H1 (cell line): ENCODE results near the gene DNAH8. TPM values are rescaled to one million over a fixed set of nuclear protein-coding genes. Genes with fewer than 3 reads are reported as not detected.

Experiments
- CTCF ChIA-PET: fragments of 300-600 bp; sonication (Branson Sonifier 250); formaldehyde crosslinking; loops from one replicate; lab custom pipeline; 2021; ENCODE audit not compliant: partially characterized antibody; lab: Charles Lee
- POLR2A ChIA-PET: fragments of 300-600 bp; sonication (Branson Sonifier 250); formaldehyde crosslinking; loops from one replicate; lab custom pipeline; 2021; ENCODE audit warnings: inconsistent platforms; ENCODE audit not compliant: partially characterized antibody; lab: Charles Lee
- DNase-seq, 2 experiments: peaks; one replicate each; pipeline versions ENCODE4 v3.0.0 to v3.0.0-alpha.2; 2010 to 2022; ENCODE audit warnings: low spot score in 2 of 2, low read depth in 1 of 2, mixed read lengths in 1 of 2
- FAIRE-seq: peaks from 2 replicates; lab custom pipeline; 2011; peaks lifted over from hg19 to GRCh38; lab: Jason Lieb, UNC
- H2AFZ ChIP-seq: 2 replicates; pipeline ENCODE4 v1.8.1; 2012; ENCODE audit warnings: low read length, inconsistent platforms
- H2AK5ac ChIP-seq: 2 replicates; pipeline ENCODE4 v1.6.1; 2013; ENCODE audit warnings: low read depth, low read length
- H2BK120ac ChIP-seq: replicated peaks from 2 replicates; pipeline ENCODE3; 2013; ENCODE audit warnings: low read depth, low read length, inconsistent platforms
- H2BK12ac ChIP-seq: 2 replicates; pipeline ENCODE4 v1.6.1; 2013; ENCODE audit warnings: low read depth, low read length
- H2BK15ac ChIP-seq: 2 replicates; pipeline ENCODE4 v1.6.1; 2013; ENCODE audit warnings: low read length
- H2BK20ac ChIP-seq: 2 replicates; pipeline ENCODE4 v1.6.1; 2013; ENCODE audit warnings: low read length
- H2BK5ac ChIP-seq: 2 replicates; pipeline ENCODE4 v1.6.1; 2013; ENCODE audit warnings: low read depth, low read length
- H3K14ac ChIP-seq: 2 replicates; pipeline ENCODE4 v1.6.1; 2013; ENCODE audit warnings: inconsistent platforms; ENCODE audit not compliant: insufficient read length
- H3K18ac ChIP-seq: 2 replicates; pipeline ENCODE4 v1.6.1; 2013; ENCODE audit warnings: low read length; ENCODE audit errors: extremely low read depth
- H3K23ac ChIP-seq: 2 replicates; pipeline ENCODE4 v1.6.1; 2013; ENCODE audit warnings: inconsistent platforms; ENCODE audit not compliant: insufficient read length
- H3K23me2 ChIP-seq: 2 replicates; pipeline ENCODE4 v1.6.1; 2013; ENCODE audit warnings: low read depth, low read length
- H3K27ac ChIP-seq: 2 replicates; pipeline ENCODE4 v1.6.1; 2011; ENCODE audit warnings: low read depth, low read length, inconsistent platforms
- H3K27me3 ChIP-seq, 4 experiments: replicated peaks in 1 of 4; 1 replicate in 1 of 4; 2 replicates in 3 of 4; pipeline versions ENCODE4 v1.6.1 to v1.8.1; 2011 to 2013; ENCODE audit warnings: low read length in 3 of 4, mild to moderate bottlenecking in 3 of 4, inconsistent platforms in 2 of 4, mixed read lengths in 2 of 4, moderate library complexity in 1 of 4; ENCODE audit not compliant: control insufficient read depth in 3 of 4, insufficient read depth in 3 of 4; ENCODE audit errors: extremely low read depth in 1 of 4
- H3K36me3 ChIP-seq, 4 experiments: 2 replicates each; pipeline versions ENCODE4 v1.6.1 to v1.8.1; 2011 to 2013; ENCODE audit warnings: mild to moderate bottlenecking in 4 of 4, low read length in 3 of 4, moderate library complexity in 2 of 4, control low read depth in 1 of 4, inconsistent platforms in 1 of 4; ENCODE audit not compliant: insufficient read depth in 4 of 4, control insufficient read depth in 2 of 4
- H3K4ac ChIP-seq: replicated peaks from 2 replicates; pipeline ENCODE3; 2013; ENCODE audit warnings: low read length, low read depth, mixed read lengths, inconsistent platforms; ENCODE audit not compliant: insufficient read length
- H3K4me1 ChIP-seq, 4 experiments: replicated peaks in 1 of 4; 1 replicate in 1 of 4; 2 replicates in 3 of 4; pipeline versions ENCODE4 v1.6.1 to v1.8.1; 2011 to 2013; ENCODE audit warnings: low read length in 3 of 4, inconsistent platforms in 2 of 4, mixed read lengths in 1 of 4; ENCODE audit not compliant: insufficient read depth in 4 of 4, control insufficient read depth in 3 of 4
- H3K4me2 ChIP-seq, 2 experiments: 2 replicates each; pipeline versions ENCODE4 v1.6.1 to v1.8.1; 2011 to 2013; ENCODE audit warnings: low read depth in 2 of 2, low read length in 2 of 2, control low read depth in 1 of 2, inconsistent platforms in 1 of 2, mild to moderate bottlenecking in 1 of 2; ENCODE audit not compliant: insufficient read depth in 1 of 2
- H3K4me3 ChIP-seq, 4 experiments: fragments of 200-600, 300-600 bp in 1 of 4; sonication (generic), shearing (Covaris generic), sonication (Bioruptor Twin) in 1 of 4; 2 replicates each; pipeline versions ENCODE4 v1.5.1 to v1.8.1; 2011 to 2016; ENCODE audit warnings: low read length in 4 of 4, low read depth in 3 of 4, control low read depth in 2 of 4, inconsistent platforms in 2 of 4, mild to moderate bottlenecking in 2 of 4, mixed read lengths in 1 of 4, moderate library complexity in 1 of 4; ENCODE audit not compliant: insufficient read depth in 2 of 4; ENCODE audit errors: extremely low read depth in 1 of 4
- H3K56ac ChIP-seq: replicated peaks from 2 replicates; pipeline ENCODE3; 2013; ENCODE audit warnings: low read depth, mild to moderate bottlenecking, mixed read lengths, low read length, inconsistent platforms; ENCODE audit not compliant: insufficient read length
- H3K79me1 ChIP-seq: 2 replicates; pipeline ENCODE4 v1.6.1; 2013; ENCODE audit warnings: low read depth, low read length, control low read depth
- H3K79me2 ChIP-seq, 2 experiments: 2 replicates each; pipeline versions ENCODE4 v1.6.1 to v1.8.1; 2012 to 2013; ENCODE audit warnings: low read length in 2 of 2, mild to moderate bottlenecking in 2 of 2, inconsistent platforms in 1 of 2; ENCODE audit not compliant: insufficient read depth in 2 of 2, control insufficient read depth in 1 of 2
- H3K9ac ChIP-seq, 4 experiments: replicated peaks in 1 of 4; 1 replicate in 1 of 4; 2 replicates in 3 of 4; pipeline versions ENCODE4 v1.6.1 to v1.8.1; 2011 to 2013; ENCODE audit warnings: low read depth in 3 of 4, low read length in 3 of 4, control low read depth in 2 of 4, mild to moderate bottlenecking in 2 of 4, moderate library complexity in 2 of 4, inconsistent platforms in 1 of 4; ENCODE audit errors: extremely low read depth in 1 of 4
- H3K9me3 ChIP-seq, 2 experiments: 2 replicates each; pipeline versions ENCODE4 v1.6.1 to v1.8.1; 2012 to 2013; ENCODE audit warnings: mild to moderate bottlenecking in 2 of 2, moderate library complexity in 2 of 2, control low read depth in 1 of 2, inconsistent platforms in 1 of 2, low read depth in 1 of 2, low read length in 1 of 2, mixed read lengths in 1 of 2; ENCODE audit not compliant: insufficient read depth in 2 of 2
- H4K20me1 ChIP-seq, 2 experiments: replicated peaks in 1 of 2; 2 replicates each; pipeline versions ENCODE3 to v1.8.1; 2011 to 2013; ENCODE audit warnings: inconsistent platforms in 2 of 2, low read length in 2 of 2, mild to moderate bottlenecking in 1 of 2; ENCODE audit not compliant: insufficient read depth in 2 of 2, control insufficient read depth in 1 of 2
- H4K5ac ChIP-seq: 2 replicates; pipeline ENCODE4 v1.6.1; 2013; ENCODE audit warnings: low read length, low read depth, mixed read lengths, inconsistent platforms; ENCODE audit not compliant: insufficient read length
- H4K8ac ChIP-seq: 2 replicates; pipeline ENCODE4 v1.8.0; 2013; ENCODE audit warnings: mild to moderate bottlenecking, moderate library complexity, low read length, inconsistent platforms; ENCODE audit not compliant: insufficient read depth; ENCODE audit errors: extremely low read depth
- H4K91ac ChIP-seq: replicated peaks from 2 replicates; pipeline ENCODE3; 2013; ENCODE audit warnings: low read length, mixed read lengths, inconsistent platforms; ENCODE audit not compliant: insufficient read length
- ASH2L ChIP-seq: fragments of 200-600, 300-600 bp; sonication (generic); IDR thresholded peaks from one replicate; pipeline ENCODE4 v1.7.1; 2017; ENCODE audit warnings: low read length
- CBX8 ChIP-seq: fragments of 300-800, 300-1000 bp; sonication (generic); IDR thresholded peaks from 2 replicates; pipeline ENCODE4 v1.7.1; 2016; ENCODE audit warnings: low read depth, low read length, borderline replicate concordance
- EZH2 ChIP-seq: fragments of 200-600 bp; sonication (generic); IDR thresholded peaks from 2 replicates; pipeline ENCODE4 v1.7.1; 2012; ENCODE audit warnings: low read depth, mild to moderate bottlenecking, moderate library complexity, low read length, inconsistent platforms; ENCODE audit not compliant: severe bottlenecking
- JUN ChIP-seq: IDR thresholded peaks from 2 replicates; pipeline ENCODE4 v1.6.1; 2011; ENCODE audit warnings: low read depth, mild to moderate bottlenecking, improper control_type of control experiment, low read length
- KDM4A ChIP-seq: IDR thresholded peaks from one replicate; pipeline ENCODE4 v1.7.1; 2012; ENCODE audit warnings: low read depth, mild to moderate bottlenecking, moderate library complexity, low read length, inconsistent platforms; ENCODE audit not compliant: severe bottlenecking
- KDM5A ChIP-seq: fragments of 200-600 bp; IDR thresholded peaks from 2 replicates; pipeline ENCODE4 v1.7.1; 2012; ENCODE audit warnings: mild to moderate bottlenecking, low read length, inconsistent platforms, mixed read lengths
- NRF1 ChIP-seq: IDR thresholded peaks from 2 replicates; pipeline ENCODE4 v1.6.1; 2011; ENCODE audit warnings: mild to moderate bottlenecking, low read depth, low read length, improper control_type of control experiment
- SIN3A ChIP-seq, 2 experiments: IDR thresholded peaks in 1 of 2; conservative IDR thresholded peaks in 1 of 2; 2 replicates each; pipeline ENCODE4 v1.6.1; 2011 to 2012; ENCODE audit warnings: low read length in 2 of 2, improper control_type of control experiment in 1 of 2, low read depth in 1 of 2, mild to moderate bottlenecking in 1 of 2
- SP2 ChIP-seq: IDR thresholded peaks from 2 replicates; pipeline ENCODE4 v1.6.1; 2012; ENCODE audit warnings: mild to moderate bottlenecking, low read length, inconsistent platforms
- SRF ChIP-seq: IDR thresholded peaks from 2 replicates; pipeline ENCODE4 v1.6.1; 2011; ENCODE audit warnings: mild to moderate bottlenecking, low read depth, low read length, moderate library complexity
- TAF7 ChIP-seq: optimal IDR thresholded peaks from 2 replicates; pipeline ENCODE3; 2011; ENCODE audit warnings: low read depth, mild to moderate bottlenecking, inconsistent platforms, low read length, moderate library complexity, borderline replicate concordance
- WGBS, 2 experiments: shearing (Covaris generic) in 1 of 2; methylation state at CpG; one replicate each; pipeline versions ENCODE4 v1.1.6 to v1.1.7; 2013 to 2015; ENCODE audit warnings: low lambda C conversion rate in 2 of 2, mixed read lengths in 2 of 2, inconsistent platforms in 1 of 2, low coverage in 1 of 2, missing lambda C conversion rate in 1 of 2; ENCODE audit not compliant: insufficient replicate concordance in 2 of 2, insufficient coverage in 1 of 2, insufficient read length in 1 of 2; ENCODE audit errors: extremely low coverage in 1 of 2, missing lambda C conversion rate in 1 of 2; 5-methylcytosine and 5-hydroxymethylcytosine counted together
- polyA plus RNA-seq, 7 experiments: library from polyadenylated mRNA; depleted of rRNA in 3 of 7; stranded (reverse) in 5 of 7; unstranded in 2 of 7; fragments of >200 nt in 5 of 7; fragments of 200-250 nt in 2 of 7; gene quantifications; 1 replicate in 5 of 7; 2 replicates in 1 of 7; 4 replicates in 1 of 7; pipeline versions ENCODE4 v1.2.1 to v1.2.3, GENCODE V29; 2011 to 2013; ENCODE audit warnings: missing spikeins in 2 of 7, mixed read lengths in 2 of 7
- total RNA-seq: library from RNA; stranded (reverse); fragmentation: NEBNext Ultra II Directional; extraction: Animal tissue kit (Norgen Biotek cat#: 25700); gene quantifications from 2 replicates; pipeline ENCODE4 v1.2.1, GENCODE V29; 2021

The DNAH8 gene
- total and polyA plus RNA-seq, 2 of the 8 experiments (the other 6 are each of a cell fraction or from before 2014, with no cell fraction given) = under 0.01 TPM; not detected in 1

DNA sequence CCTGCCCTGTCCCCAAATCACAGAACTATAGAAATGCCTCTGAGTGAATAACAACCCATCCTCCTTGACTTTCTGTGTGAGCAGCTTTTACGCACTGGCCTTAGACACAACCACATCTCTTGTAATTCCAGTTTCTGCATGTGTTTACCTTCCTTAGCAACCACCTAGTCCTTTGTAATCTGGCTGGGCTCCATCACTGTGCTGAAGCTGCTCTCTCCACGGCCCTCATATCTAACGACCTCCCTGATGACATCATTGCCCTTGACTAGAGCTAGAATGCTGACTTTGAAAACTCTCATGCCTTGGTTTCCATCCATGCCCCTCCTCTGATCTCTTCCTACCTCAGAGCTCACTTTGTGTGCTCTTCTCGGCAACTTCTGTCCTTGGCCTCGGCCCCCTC lies 303.0 kb downstream of the DNAH8 start:
- H3K9me3 ChIP-seq = no peaks in the 10 kb centered on the region
- no peak overlapping the region for H3K27ac ChIP-seq
- H4K91ac ChIP-seq = no peak overlapping the region
- TF ChIP-seq KDM4A (no peak), NRF1 (no peak), JUN (no peak), TAF7 (no peak), SRF (no peak), SP2 (no peak), ASH2L (no peak), KDM5A (no peak), CBX8 (no peak), SIN3A (conservative IDR thresholded peaks at IDR 0.05 in 1 of 2, IDR thresholded peaks at IDR 0.05 in 1 of 2; ENCODE audit: low read depth in 1 of 2, low read length in 2 of 2) (no peak), EZH2 (no peak)
- no peaks in the 10 kb centered on the region for H3K4me1 ChIP-seq
- H2AFZ ChIP-seq = no peak overlapping the region
- H3K23me2 ChIP-seq = peaks cover 2% of the 10 kb centered on the region; the same call in 1 of the 2 replicates
- 89% methylated on average over 5 of the region's 5 CpGs; no CpG with 5 or more reads in 1 of the 2 experiments for whole genome bisulfite sequencing, 2 experiments
- H3K79me1 ChIP-seq = no peaks in the 10 kb centered on the region
- H2BK120ac ChIP-seq = no peak overlapping the region
- H3K14ac ChIP-seq = no peak overlapping the region
- no peaks in the 10 kb centered on the region for H3K79me2 ChIP-seq
- no peaks in the 10 kb centered on the region for H3K36me3 ChIP-seq
- no peak overlapping the region for H2BK20ac ChIP-seq
- H3K4me2 ChIP-seq = no peak overlapping the region
- ChIA-PET CTCF (interaction anchor here (0.9 to 2.5 kb wide), 14 partner anchors 8 to 303 kb away, joined by 3 to 22 read pairs (median 5); no protein-coding TSS in a partner anchor), POLR2A (interaction anchor here (0.7 kb wide), 1 partner anchor 24 kb away, joined by 3 read pairs; no protein-coding TSS in a partner anchor)
- H3K4me3 ChIP-seq = no peak overlapping the region
- H3K23ac ChIP-seq = no peak overlapping the region
- H4K20me1 ChIP-seq = no peaks in the 10 kb centered on the region
- H3K4ac ChIP-seq = no peak overlapping the region
- FAIRE-seq (no peak), DNase-seq (no peak)
- H3K56ac ChIP-seq = no peak overlapping the region
- H2BK15ac ChIP-seq = no peak overlapping the region
- no peak overlapping the region for H4K8ac ChIP-seq
- H3K9ac ChIP-seq = no peak overlapping the region
- no peaks in the 10 kb centered on the region; a peak in 2 of 7 replicates for H3K27me3 ChIP-seq
- H4K5ac ChIP-seq = no peak overlapping the region
- H2AK5ac ChIP-seq = no peak overlapping the region
- H2BK5ac ChIP-seq = no peak overlapping the region
- no peak overlapping the region for H2BK12ac ChIP-seq
- H3K18ac ChIP-seq = no peak overlapping the region
